B cell (primary cell): ENCODE results near the gene SS18L1. TPM values are rescaled to one million over a fixed set of nuclear protein-coding genes. Genes with fewer than 3 reads are reported as not detected.
A peak's percentile ranks its signal among the peaks of the same experiment; 100 is the strongest.

ENCODE experiments used
- ATAC-seq: fragments of 200-7000 bp; cut with Tn5 transposase; one replicate; pipeline ENCODE4 v1.10.0; 2021; ENCODE audit warnings: low read depth, mild to moderate bottlenecking, moderate number of reproducible peaks, moderate library complexity
- CTCF ChIA-PET: fragments of 350-600 bp; sonication (Branson Sonifier 250); formaldehyde crosslinking; loops from one replicate; lab custom pipeline; 2021; ENCODE audit warnings: antibody characterized with exemption, inconsistent platforms; lab: Charles Lee
- POLR2A ChIA-PET: fragments of 350-600 bp; sonication (Branson Sonifier 250); formaldehyde crosslinking; loops from one replicate; lab custom pipeline; 2021; ENCODE audit warnings: antibody characterized with exemption; lab: Charles Lee
- DNase-seq: peaks from one replicate; pipeline ENCODE4 v3.0.0; 2013
- H2AFZ ChIP-seq: 2 replicates; pipeline ENCODE4 v1.6.1; 2012; ENCODE audit warnings: mild to moderate bottlenecking, low read depth, low read length; ENCODE audit not compliant: insufficient read depth, poor library complexity, severe bottlenecking
- H3K27ac ChIP-seq, 2 donors: 1 replicate in 1 of 2; 2 replicates in 1 of 2; pipeline ENCODE4 v1.5.1; 2012 to 2013; ENCODE audit warnings: low read length in 2 of 2, mild to moderate bottlenecking in 2 of 2, moderate library complexity in 1 of 2
- H3K27me3 ChIP-seq, 4 experiments: fragments of 200-600 bp in 1 of 4; sonication (generic) in 1 of 4; replicated peaks in 1 of 4; 1 replicate in 2 of 4; 2 replicates in 2 of 4; pipeline versions ENCODE4 v1.6.1 to v1.7.0; 2013 to 2016; ENCODE audit warnings: low read length in 3 of 4, mild to moderate bottlenecking in 2 of 4, mixed read lengths in 1 of 4, moderate library complexity in 1 of 4; ENCODE audit not compliant: insufficient read depth in 4 of 4, control insufficient read depth in 3 of 4; ENCODE audit errors: control extremely low read depth in 1 of 4
- H3K36me3 ChIP-seq, 2 experiments: replicated peaks in 1 of 2; 1 replicate in 1 of 2; 2 replicates in 1 of 2; pipeline versions ENCODE4 v1.6.1 to v1.7.1; 2013; ENCODE audit warnings: low read length in 1 of 2; ENCODE audit not compliant: insufficient read depth in 2 of 2, control insufficient read depth in 1 of 2; ENCODE audit errors: control extremely low read depth in 1 of 2, extremely low read depth in 1 of 2
- H3K4me1 ChIP-seq, 2 donors: fragments of 200-600 bp in 1 of 2; sonication (generic) in 1 of 2; 1 replicate in 1 of 2; 2 replicates in 1 of 2; pipeline versions ENCODE4 v1.5.1 to v1.6.1; 2013 to 2017; ENCODE audit warnings: low read length in 2 of 2; ENCODE audit not compliant: control insufficient read depth in 2 of 2, insufficient read depth in 2 of 2
- H3K4me2 ChIP-seq: replicated peaks from 2 replicates; pipeline ENCODE3; 2012; ENCODE audit warnings: mild to moderate bottlenecking, low read depth, low read length; ENCODE audit not compliant: poor library complexity, severe bottlenecking
- H3K4me3 ChIP-seq, 5 experiments: fragments of 200-600 bp in 1 of 5; sonication (generic) in 1 of 5; 1 replicate in 3 of 5; 2 replicates in 2 of 5; pipeline versions ENCODE4 v1.5.1 to v1.7.0; 2011 to 2016; ENCODE audit warnings: low read length in 4 of 5, mild to moderate bottlenecking in 4 of 5, low read depth in 2 of 5, control low read depth in 1 of 5, moderate library complexity in 1 of 5; ENCODE audit not compliant: insufficient read depth in 1 of 5; ENCODE audit errors: control extremely low read depth in 1 of 5, extremely low read depth in 1 of 5
- H3K79me2 ChIP-seq: fragments of 200-600 bp; sonication (generic); one replicate; pipeline ENCODE4 v1.6.0; 2016; ENCODE audit warnings: low read length; ENCODE audit not compliant: control insufficient read depth, insufficient read depth
- H3K9ac ChIP-seq: fragments of 200-600 bp; sonication (generic); 2 replicates; pipeline ENCODE4 v1.6.1; 2017; ENCODE audit warnings: mild to moderate bottlenecking, low read length, moderate library complexity
- H3K9me3 ChIP-seq, 3 donors: one replicate each; pipeline versions ENCODE4 v1.6.1 to v1.7.1; 2013; ENCODE audit warnings: low read length in 2 of 3; ENCODE audit not compliant: control insufficient read depth in 2 of 3, insufficient read depth in 1 of 3; ENCODE audit errors: control extremely low read depth in 1 of 3
- H4K20me1 ChIP-seq: 2 replicates; pipeline ENCODE4 v1.6.0; 2012; ENCODE audit warnings: mild to moderate bottlenecking, low read length; ENCODE audit not compliant: insufficient read depth, control insufficient read depth, poor library complexity, severe bottlenecking
- H3K27ac Mint-ChIP-seq: one replicate; pipeline ENCODE4 v1.8.0; 2021; ENCODE audit warnings: mixed read lengths
- H3K27me3 Mint-ChIP-seq: one replicate; pipeline ENCODE4 v1.8.0; 2021; ENCODE audit warnings: mixed read lengths
- H3K4me1 Mint-ChIP-seq: one replicate; pipeline ENCODE4 v1.8.0; 2021; ENCODE audit warnings: mixed read lengths
- H3K4me3 Mint-ChIP-seq: one replicate; pipeline ENCODE4 v1.8.0; 2021; ENCODE audit warnings: mixed read lengths
- H3K9me3 Mint-ChIP-seq: one replicate; pipeline ENCODE4 v1.8.0; 2022; ENCODE audit warnings: mixed read lengths; ENCODE audit not compliant: insufficient read depth
- CTCF ChIP-seq: fragments of 200-600 bp; IDR thresholded peaks from one replicate; pipeline ENCODE4 v1.8.0; 2022; ENCODE audit warnings: antibody characterized with exemption, mild to moderate bottlenecking
- EZH2 ChIP-seq: IDR thresholded peaks from 2 replicates; pipeline ENCODE4 v1.6.1; 2012; ENCODE audit warnings: borderline replicate concordance, low read depth, mild to moderate bottlenecking, moderate library complexity, low read length; ENCODE audit not compliant: insufficient read depth, poor library complexity, severe bottlenecking
- WGBS: methylation state at CpG from one replicate; pipeline ENCODE4 v1.1.5; 2013; ENCODE audit warnings: missing lambda C conversion rate; ENCODE audit not compliant: insufficient coverage; 5-methylcytosine and 5-hydroxymethylcytosine counted together
- intact Hi-C: fragments of 100-400 bp; cut with micrococcal nuclease; formaldehyde crosslinking; loops from one replicate; pipeline ENCODE4 v1.10.0; 2022
- polyA plus RNA-seq: library from polyadenylated mRNA; depleted of rRNA; stranded (reverse); fragments of >200 nt; gene quantifications from 2 replicates; pipeline ENCODE4 v1.2.3, GENCODE V29; 2012
- total RNA-seq, 2 donors: library from RNA; stranded (reverse); fragments of 120-200 nt in 1 of 2; gene quantifications; 1 replicate in 1 of 2; 2 replicates in 1 of 2; pipeline versions ENCODE4 v1.2.3 to v1.2.4, GENCODE V29; 2013 to 2022

The SS18L1 gene
- total and polyA plus RNA-seq, 2 donors (not counting 1 experiment from before 2014, with no cell fraction given), result 15.4 to 20.7 TPM

GRCh38 chr20:62200491-62201172 lies 57.1 kb downstream of the SS18L1 start:
- no peak overlapping the region for H3K4me3 Mint-ChIP-seq
- peaks cover 0 to 29% of the 10 kb centered on the region in 2 experiments for H3K36me3 ChIP-seq
- H3K9me3 Mint-ChIP-seq, result no peaks in the 10 kb centered on the region
- ChIA-PET CTCF (no interaction called here), POLR2A (no interaction called here)
- DNase-seq (no peak), ATAC-seq (no peak)
- H3K27me3 Mint-ChIP-seq, result no peaks in the 10 kb centered on the region
- no peaks in the 10 kb centered on the region for H3K9me3 ChIP-seq
- intact Hi-C loops, result loop anchor here (1.0 kb wide), 1 partner anchor 38 kb away; the partner anchor contains the start of gene OSBPL2
- H3K4me1 ChIP-seq, result peaks cover 24 to 28% of the 10 kb centered on the region in 2 donors
- H3K27me3 ChIP-seq, result no peaks in the 10 kb centered on the region
- H3K27ac Mint-ChIP-seq, result no peak overlapping the region
- no peak overlapping the region for H3K4me3 ChIP-seq
- H2AFZ ChIP-seq, result no peak overlapping the region
- TF ChIP-seq EZH2 (no peak), CTCF (no peak)
- H3K4me1 Mint-ChIP-seq, result peaks cover 33% of the 10 kb centered on the region
- peak overlapping the region; percentile 71 for H3K4me2 ChIP-seq
- H3K9ac ChIP-seq, result no peak overlapping the region
- H3K27ac ChIP-seq, result no peak overlapping the region
- WGBS, result 97% methylated on average over 31 of the region's 38 CpGs
- H4K20me1 ChIP-seq, result peaks cover 5% of the 10 kb centered on the region
- H3K79me2 ChIP-seq, result peaks cover 3% of the 10 kb centered on the region
